ENCODE data around the gene DUSP12.
A peak's percentile ranks its signal among the peaks of the same experiment; 100 is the strongest.
"Not testable (repeated sequence)": the region's sequence is repeated elsewhere in the genome, so short reads cannot be mapped to it uniquely, and the experiment has no call there.

DUSP12 gene

GRCh38 chr1:161738627-161739287 lies 10.8 kb upstream of the DUSP12 start:
- ATAC-seq (peak; percentile 95), DNase-seq (ENCODE audit: low spot score in 2 of 2) (peak; percentile 56 to 84)
- Mint-ChIP-seq H3K9me3 (no peaks in the 10 kb centered on the region), H3K27ac (no peak overlapping the region), H3K36me3 (no peaks in the 10 kb centered on the region), H3K4me3 (peak overlapping the region; percentile 31), H3K4me1 (peaks cover 52% of the 10 kb centered on the region)

GRCh38 chr1:161739865-161740566 lies 9.6 kb upstream of the DUSP12 start:
- Mint-ChIP-seq H3K4me3 (peak overlapping the region; percentile 31), H3K27ac (no peak overlapping the region), H3K9me3 (no peaks in the 10 kb centered on the region), H3K4me1 (peaks cover 63% of the 10 kb centered on the region), H3K36me3 (peaks cover under 1% of the 10 kb centered on the region)
- no peak for DNase-seq (ENCODE audit: low spot score in 2 of 2)
- ATAC-seq: peak; percentile 31

GRCh38 chr1:161740921-161741320 lies 8.7 kb upstream of the DUSP12 start:
- H3K27ac Mint-ChIP-seq: no peak overlapping the region
- H3K9me3 Mint-ChIP-seq: no peaks in the 10 kb centered on the region
- peaks cover 65% of the 10 kb centered on the region for H3K4me1 Mint-ChIP-seq
- H3K36me3 Mint-ChIP-seq: peaks cover 7% of the 10 kb centered on the region
- ATAC-seq (no peak), DNase-seq (ENCODE audit: low spot score in 2 of 2) (no peak)
- H3K4me3 Mint-ChIP-seq: no peak overlapping the region

- H3K27ac Mint-ChIP-seq: no peak overlapping the region
These were observed 6.4 kb upstream of the DUSP12 start for GRCh38 chr1:161743231-161743630.

GRCh38 chr1:161747801-161748200 lies 1.8 kb upstream of the DUSP12 start:
- no peak overlapping the region for H3K4me3 Mint-ChIP-seq
- H3K4me1 Mint-ChIP-seq: peaks cover 49% of the 10 kb centered on the region
- H3K27ac Mint-ChIP-seq: no peak overlapping the region
- no peak for DNase-seq (ENCODE audit: low spot score in 2 of 2)
- no peak for ATAC-seq
- no peaks in the 10 kb centered on the region for H3K9me3 Mint-ChIP-seq
- peaks cover 41% of the 10 kb centered on the region for H3K36me3 Mint-ChIP-seq

More at GRCh38 chr1:161743231-161743630, 6.4 kb upstream of the DUSP12 start:
- no peak overlapping the region for H3K4me3 Mint-ChIP-seq
- ATAC-seq: no peak
- no peak for DNase-seq (ENCODE audit: low spot score in 2 of 2)
- peaks cover 7% of the 10 kb centered on the region for H3K36me3 Mint-ChIP-seq
- H3K4me1 Mint-ChIP-seq: peaks cover 58% of the 10 kb centered on the region
- no peaks in the 10 kb centered on the region for H3K9me3 Mint-ChIP-seq

- Mint-ChIP-seq H3K27ac (no peak overlapping the region), H3K36me3 (peaks cover 25% of the 10 kb centered on the region), H3K9me3 (no peaks in the 10 kb centered on the region), H3K4me1 (peaks cover 24% of the 10 kb centered on the region), H3K4me3 (peak overlapping the region; percentile 38)
- no peak for DNase-seq (ENCODE audit: low spot score in 2 of 2)
- ATAC-seq: peak; percentile 50
These were observed 14.0 kb downstream of the DUSP12 start for GRCh38 chr1:161763522-161764098.

- no peaks in the 10 kb centered on the region for H3K9me3 Mint-ChIP-seq
- H3K4me1 Mint-ChIP-seq: peaks cover 30% of the 10 kb centered on the region
- DNase-seq (ENCODE audit: low spot score in 2 of 2) (peak; percentile 60 to 87), ATAC-seq (peak; percentile 88)
- peak within 1 kb of the TSS; percentile 97 for H3K4me3 Mint-ChIP-seq
- H3K27ac Mint-ChIP-seq: peak within 1 kb of the TSS; percentile 98
- peaks cover 21% of the 10 kb centered on the region for H3K36me3 Mint-ChIP-seq
These were observed 16.8 kb downstream of the DUSP12 start, which contains the start of gene ATF6 for GRCh38 chr1:161766102-161766981. Gene ATF6 (plus strand): TSS chr1:161766320. CDS start chr1:161766361, 41 bp downstream.

GRCh38 chr1:161768461-161768860 lies 18.9 kb downstream of the DUSP12 start:
- no peak overlapping the region for H3K27ac Mint-ChIP-seq
- no peak for ATAC-seq

GRCh38 chr1:161768986-161769672 lies 19.5 kb downstream of the DUSP12 start:
- peaks cover 23% of the 10 kb centered on the region for H3K4me1 Mint-ChIP-seq
- H3K27ac Mint-ChIP-seq: no peak overlapping the region
- no peak overlapping the region for H3K4me3 Mint-ChIP-seq
- DNase-seq (ENCODE audit: low spot score in 2 of 2): no peak
- H3K36me3 Mint-ChIP-seq: peaks cover 21% of the 10 kb centered on the region
- ATAC-seq: no peak
- H3K9me3 Mint-ChIP-seq: no peaks in the 10 kb centered on the region

More at GRCh38 chr1:161768461-161768860, 18.9 kb downstream of the DUSP12 start:
- peaks cover 28% of the 10 kb centered on the region for H3K4me1 Mint-ChIP-seq
- no peaks in the 10 kb centered on the region for H3K9me3 Mint-ChIP-seq
- no peak overlapping the region for H3K4me3 Mint-ChIP-seq
- DNase-seq (ENCODE audit: low spot score in 2 of 2): no peak
- H3K36me3 Mint-ChIP-seq: peaks cover 21% of the 10 kb centered on the region

GRCh38 chr1:161769673-161770045 lies 20.1 kb downstream of the DUSP12 start:
- H3K9me3 Mint-ChIP-seq; H3K27ac Mint-ChIP-seq; DNase-seq (ENCODE audit: low spot score in 2 of 2); ATAC-seq; H3K4me3 Mint-ChIP-seq: not testable (repeated sequence)
- H3K36me3 Mint-ChIP-seq: peaks cover 21% of the 10 kb centered on the region
- peaks cover 23% of the 10 kb centered on the region for H3K4me1 Mint-ChIP-seq

- Mint-ChIP-seq H3K27ac (no peak overlapping the region), H3K4me1 (peaks cover 23% of the 10 kb centered on the region), H3K36me3 (peaks cover 21% of the 10 kb centered on the region), H3K4me3 (no peak overlapping the region), H3K9me3 (no peaks in the 10 kb centered on the region)
- no peak for ATAC-seq
- DNase-seq (ENCODE audit: low spot score in 2 of 2): no peak
These were observed 20.7 kb downstream of the DUSP12 start for GRCh38 chr1:161770250-161770649.

GRCh38 chr1:161771161-161771560 lies 21.6 kb downstream of the DUSP12 start:
- peaks cover 23% of the 10 kb centered on the region for H3K4me1 Mint-ChIP-seq
- ATAC-seq: no peak

GRCh38 chr1:161771973-161772372 lies 22.4 kb downstream of the DUSP12 start:
- Mint-ChIP-seq H3K27ac (no peak overlapping the region), H3K4me3 (no peak overlapping the region), H3K36me3 (peaks cover 13% of the 10 kb centered on the region), H3K9me3 (no peaks in the 10 kb centered on the region), H3K4me1 (peaks cover 16% of the 10 kb centered on the region)
- DNase-seq (ENCODE audit: low spot score in 2 of 2) (no peak), ATAC-seq (no peak)

More at GRCh38 chr1:161771161-161771560, 21.6 kb downstream of the DUSP12 start:
- no peak overlapping the region for H3K4me3 Mint-ChIP-seq
- H3K36me3 Mint-ChIP-seq: peaks cover 18% of the 10 kb centered on the region
- no peak overlapping the region for H3K27ac Mint-ChIP-seq
- H3K9me3 Mint-ChIP-seq: no peaks in the 10 kb centered on the region
- DNase-seq (ENCODE audit: low spot score in 2 of 2): no peak

- DNase-seq (ENCODE audit: low spot score in 2 of 2) (no peak), ATAC-seq (peak; percentile 16)
- no peaks in the 10 kb centered on the region for H3K9me3 Mint-ChIP-seq
These were observed 22.8 kb downstream of the DUSP12 start for GRCh38 chr1:161772397-161772796.

More at GRCh38 chr1:161772397-161772796, 22.8 kb downstream of the DUSP12 start:
- Mint-ChIP-seq H3K36me3 (peaks cover 13% of the 10 kb centered on the region), H3K27ac (no peak overlapping the region), H3K4me1 (peaks cover 14% of the 10 kb centered on the region), H3K4me3 (no peak overlapping the region)
